Activated CD4-positive, alpha-beta memory T cell treated with anti-CD3 and anti-CD28 coated beads for 36 hours (primary cell): ENCODE results near the gene TMEM145. TPM values are rescaled to one million over a fixed set of nuclear protein-coding genes. Genes with fewer than 3 reads are reported as not detected.
A peak's percentile ranks its signal among the peaks of the same experiment; 100 is the strongest.

ENCODE experiments used
- CTCF ChIA-PET: fragments of 350-600 bp; sonication (Branson Sonifier 250); formaldehyde crosslinking; loops from one replicate; lab custom pipeline; 2021; ENCODE audit warnings: antibody characterized with exemption, inconsistent platforms; lab: Charles Lee
- POLR2A ChIA-PET: fragments of 350-600 bp; sonication (Branson Sonifier 250); formaldehyde crosslinking; loops from one replicate; lab custom pipeline; 2021; ENCODE audit warnings: antibody characterized with exemption; lab: Charles Lee
- DNase-seq: peaks from one replicate; pipeline ENCODE4 v3.0.0-alpha.2; 2020
- H3K27ac Mint-ChIP-seq: one replicate; pipeline ENCODE4 v1.8.0; 2021; ENCODE audit warnings: mixed read lengths
- H3K27me3 Mint-ChIP-seq: one replicate; pipeline ENCODE4 v1.8.0; 2021; ENCODE audit warnings: mixed read lengths
- H3K36me3 Mint-ChIP-seq: one replicate; pipeline ENCODE4 v1.8.0; 2021; ENCODE audit warnings: mixed read lengths
- H3K4me1 Mint-ChIP-seq: one replicate; pipeline ENCODE4 v1.8.0; 2021; ENCODE audit warnings: low read depth, mixed read lengths
- H3K4me3 Mint-ChIP-seq: one replicate; pipeline ENCODE4 v1.8.0; 2021; ENCODE audit warnings: mild to moderate bottlenecking, mixed read lengths
- H3K9me3 Mint-ChIP-seq: one replicate; pipeline ENCODE4 v1.8.0; 2021; ENCODE audit warnings: mixed read lengths
- intact Hi-C: fragments of 100-400 bp; cut with micrococcal nuclease; formaldehyde crosslinking; loops from one replicate; pipeline ENCODE4 v1.15.1; 2023
- total RNA-seq, 2 experiments: library from RNA; stranded (reverse); gene quantifications; one replicate each; pipeline ENCODE4 v1.2.3, GENCODE V29; 2021

Gene TMEM145
- total RNA-seq, 2 experiments from 2014 or later, result 0.29 TPM; not detected in 1

GRCh38 chr19:42271861-42272534 lies 41.1 kb upstream of the TMEM145 start:
- Mint-ChIP-seq H3K4me1 (peaks cover 44% of the 10 kb centered on the region), H3K9me3 (no peaks in the 10 kb centered on the region), H3K27me3 (no peaks in the 10 kb centered on the region), H3K36me3 (peaks cover 23% of the 10 kb centered on the region), H3K27ac (no peak overlapping the region), H3K4me3 (no peak overlapping the region)
- no peak for DNase-seq
- POLR2A ChIA-PET, result interaction anchor here (0.6 kb wide), 1 partner anchor 105 kb away, joined by 3 read pairs; no protein-coding TSS in a partner anchor
- CTCF ChIA-PET, result interaction anchor here (2.6 kb wide), 1 partner anchor 8 kb away, joined by 48 read pairs; no protein-coding TSS in a partner anchor
- intact Hi-C loops, result no loop called here

DNA sequence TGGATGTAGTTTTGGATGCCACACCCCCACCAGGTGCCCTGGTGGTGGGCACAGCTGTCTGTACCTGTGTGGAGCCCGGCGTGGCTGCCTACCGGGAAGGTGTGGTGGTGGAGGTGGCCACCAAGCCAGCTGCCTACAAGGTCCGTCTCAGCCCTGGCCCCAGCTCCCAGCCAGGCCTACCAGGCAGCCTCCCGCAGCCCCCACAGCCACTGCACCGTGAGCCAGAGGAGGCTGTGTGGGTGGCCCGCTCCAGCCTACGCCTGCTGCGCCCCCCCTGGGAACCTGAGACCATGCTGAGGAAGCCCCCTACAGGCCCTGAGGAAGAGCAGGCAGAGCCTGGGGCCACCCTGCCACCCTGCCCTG lies 40.6 kb upstream of the TMEM145 start:
- Mint-ChIP-seq H3K27ac (no peak overlapping the region), H3K9me3 (no peaks in the 10 kb centered on the region), H3K27me3 (no peaks in the 10 kb centered on the region), H3K4me1 (peaks cover 46% of the 10 kb centered on the region), H3K4me3 (no peak overlapping the region), H3K36me3 (peaks cover 23% of the 10 kb centered on the region)
- CTCF ChIA-PET, result no interaction called here
- intact Hi-C loops, result no loop called here
- POLR2A ChIA-PET, result no interaction called here
- no peak for DNase-seq

- POLR2A ChIA-PET, result no interaction called here
- intact Hi-C loops, result no loop called here
- Mint-ChIP-seq H3K27ac (no peak overlapping the region), H3K9me3 (no peaks in the 10 kb centered on the region), H3K27me3 (no peaks in the 10 kb centered on the region), H3K4me3 (no peak overlapping the region), H3K36me3 (peaks cover 23% of the 10 kb centered on the region), H3K4me1 (peaks cover 42% of the 10 kb centered on the region)
- CTCF ChIA-PET, result no interaction called here
- DNase-seq, result no peak
Measured at GRCh38 chr19:42272989-42273406, 40.1 kb upstream of the TMEM145 start.

GRCh38 chr19:42273407-42274064 lies 39.6 kb upstream of the TMEM145 start:
- intact Hi-C loops, result no loop called here
- Mint-ChIP-seq H3K27me3 (no peaks in the 10 kb centered on the region), H3K9me3 (no peaks in the 10 kb centered on the region), H3K4me3 (no peak overlapping the region), H3K27ac (no peak overlapping the region), H3K36me3 (peaks cover 23% of the 10 kb centered on the region), H3K4me1 (peaks cover 46% of the 10 kb centered on the region)
- CTCF ChIA-PET, result no interaction called here
- DNase-seq, result no peak
- POLR2A ChIA-PET, result no interaction called here

DNA sequence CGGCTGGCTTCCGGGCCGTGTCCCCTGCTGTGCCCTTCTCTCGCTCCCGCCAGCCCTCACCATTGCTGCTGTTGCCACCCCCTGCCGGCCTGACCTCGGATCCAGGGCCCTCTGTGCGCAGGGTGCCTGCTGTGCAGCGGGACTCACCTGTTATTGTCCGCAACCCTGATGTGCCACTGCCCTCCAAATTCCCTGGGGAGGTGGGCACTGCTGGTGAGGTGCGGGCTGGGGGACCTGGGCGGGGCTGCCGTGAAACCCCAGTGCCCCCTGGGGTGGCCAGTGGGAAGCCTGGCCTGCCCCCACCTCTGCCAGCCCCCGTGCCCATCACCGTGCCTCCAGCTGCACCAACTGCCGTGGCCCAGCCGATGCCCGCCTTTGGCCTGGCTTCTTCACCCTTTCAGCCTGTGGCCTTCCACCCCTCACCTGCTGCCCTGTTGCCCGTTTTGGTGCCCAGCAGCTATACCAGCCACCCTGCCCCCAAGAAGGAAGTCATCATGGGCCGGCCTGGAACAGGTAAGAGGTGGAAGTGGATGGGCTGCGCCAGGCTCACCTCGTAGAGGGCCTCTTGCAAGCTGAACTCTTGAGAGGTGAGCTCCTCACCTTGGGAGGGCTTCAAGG lies 38.9 kb upstream of the TMEM145 start:
- ChIA-PET CTCF (interaction anchor here (1.2 to 7.0 kb wide), 2 partner anchors 30 to 165 kb away, joined by 3 to 107 read pairs; partner anchors contain the start of gene GSK3A), POLR2A (no interaction called here)
- DNase-seq, result no peak
- intact Hi-C loops, result no loop called here
- Mint-ChIP-seq H3K27me3 (no peaks in the 10 kb centered on the region), H3K4me1 (peaks cover 53% of the 10 kb centered on the region), H3K4me3 (no peak overlapping the region), H3K27ac (no peak overlapping the region), H3K9me3 (no peaks in the 10 kb centered on the region), H3K36me3 (peaks cover 23% of the 10 kb centered on the region)

- POLR2A ChIA-PET, result no interaction called here
- Mint-ChIP-seq H3K36me3 (peaks cover 25% of the 10 kb centered on the region), H3K4me1 (peaks cover 59% of the 10 kb centered on the region)
Measured at GRCh38 chr19:42275103-42275502, 38.0 kb upstream of the TMEM145 start.

DNA sequence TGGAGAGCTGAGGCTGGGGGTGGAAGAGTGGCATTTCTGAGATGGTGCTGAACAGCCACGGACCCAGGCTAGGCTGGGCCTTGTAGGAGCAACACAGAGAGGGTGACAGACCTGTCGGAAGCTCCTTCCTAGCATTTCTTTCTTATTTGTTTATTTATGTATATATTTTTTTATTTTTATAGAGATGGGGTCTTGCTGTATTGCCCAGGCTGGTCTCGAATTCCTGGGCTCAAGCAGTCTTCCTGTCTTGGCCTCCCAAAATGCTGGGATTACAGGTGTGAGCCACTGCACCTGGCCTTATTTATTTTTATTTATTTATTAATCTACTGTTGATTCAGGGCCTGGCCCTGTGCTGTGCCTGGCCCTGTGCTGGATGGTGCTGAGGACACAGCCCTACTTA lies 37.6 kb upstream of the TMEM145 start:
- DNase-seq, result no peak
- Mint-ChIP-seq H3K9me3 (no peaks in the 10 kb centered on the region), H3K36me3 (peaks cover 25% of the 10 kb centered on the region), H3K4me1 (peaks cover 56% of the 10 kb centered on the region), H3K27me3 (no peaks in the 10 kb centered on the region), H3K4me3 (no peak overlapping the region), H3K27ac (no peak overlapping the region)
- intact Hi-C loops, result no loop called here
- ChIA-PET POLR2A (no interaction called here), CTCF (interaction anchor here (1.2 to 7.0 kb wide), 2 partner anchors 32 to 166 kb away, joined by 3 to 107 read pairs; partner anchors contain the start of gene GSK3A)

More at GRCh38 chr19:42275103-42275502, 38.0 kb upstream of the TMEM145 start:
- H3K9me3 Mint-ChIP-seq, result no peaks in the 10 kb centered on the region
- intact Hi-C loops, result no loop called here
- no peak overlapping the region for H3K4me3 Mint-ChIP-seq
- H3K27me3 Mint-ChIP-seq, result no peaks in the 10 kb centered on the region
- CTCF ChIA-PET, result interaction anchor here (1.2 to 7.0 kb wide), 2 partner anchors 31 to 166 kb away, joined by 3 to 107 read pairs; partner anchors contain the start of gene GSK3A
- DNase-seq, result no peak
- no peak overlapping the region for H3K27ac Mint-ChIP-seq

DNA sequence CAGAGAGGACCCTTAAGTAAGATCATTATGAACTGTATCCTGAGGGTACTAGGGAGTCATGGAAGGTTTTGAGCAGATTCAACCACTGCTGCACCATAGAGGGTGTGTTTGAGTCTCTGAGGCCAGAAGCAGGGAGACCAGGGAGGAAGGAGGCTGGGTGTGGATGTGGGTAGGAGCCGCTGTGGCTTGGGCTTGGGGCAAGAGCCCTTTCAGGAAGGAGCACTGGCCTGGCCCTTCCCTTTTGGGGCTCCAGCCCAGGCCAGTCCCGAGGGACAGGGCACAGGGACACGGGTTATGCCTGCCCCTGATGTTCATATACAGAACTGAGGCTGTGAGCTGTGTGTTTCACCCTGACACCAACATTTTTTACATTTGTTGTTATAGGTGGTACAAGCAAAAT lies 36.8 kb upstream of the TMEM145 start:
- ChIA-PET CTCF (interaction anchor here (7.0 kb wide), 1 partner anchor 33 kb away, joined by 107 read pairs; the partner anchor contains the start of gene GSK3A), POLR2A (interaction anchor here (0.6 to 1.5 kb wide), 2 partner anchors 25 to 34 kb away, joined by 3 to 5 read pairs; partner anchors contain the start of gene GSK3A)
- peaks cover 52% of the 10 kb centered on the region for H3K4me1 Mint-ChIP-seq
- peak overlapping the region; percentile 64 for H3K27ac Mint-ChIP-seq
- no peak overlapping the region for H3K4me3 Mint-ChIP-seq
- intact Hi-C loops, result no loop called here
- no peaks in the 10 kb centered on the region for H3K9me3 Mint-ChIP-seq
- H3K27me3 Mint-ChIP-seq, result no peaks in the 10 kb centered on the region
- H3K36me3 Mint-ChIP-seq, result peaks cover 25% of the 10 kb centered on the region
- DNase-seq, result no peak

GRCh38 chr19:42276821-42277220 lies 36.3 kb upstream of the TMEM145 start:
- Mint-ChIP-seq H3K36me3 (peaks cover 21% of the 10 kb centered on the region), H3K27me3 (no peaks in the 10 kb centered on the region), H3K4me3 (no peak overlapping the region), H3K9me3 (no peaks in the 10 kb centered on the region), H3K4me1 (peaks cover 54% of the 10 kb centered on the region), H3K27ac (peak overlapping the region; percentile 69)
- DNase-seq, result peak; percentile 70
- ChIA-PET CTCF (interaction anchor here (7.0 kb wide), 1 partner anchor 33 kb away, joined by 107 read pairs; the partner anchor contains the start of gene GSK3A), POLR2A (interaction anchor here (0.6 to 1.5 kb wide), 2 partner anchors 26 to 34 kb away, joined by 3 to 5 read pairs; partner anchors contain the start of gene GSK3A)
- intact Hi-C loops, result no loop called here

DNA sequence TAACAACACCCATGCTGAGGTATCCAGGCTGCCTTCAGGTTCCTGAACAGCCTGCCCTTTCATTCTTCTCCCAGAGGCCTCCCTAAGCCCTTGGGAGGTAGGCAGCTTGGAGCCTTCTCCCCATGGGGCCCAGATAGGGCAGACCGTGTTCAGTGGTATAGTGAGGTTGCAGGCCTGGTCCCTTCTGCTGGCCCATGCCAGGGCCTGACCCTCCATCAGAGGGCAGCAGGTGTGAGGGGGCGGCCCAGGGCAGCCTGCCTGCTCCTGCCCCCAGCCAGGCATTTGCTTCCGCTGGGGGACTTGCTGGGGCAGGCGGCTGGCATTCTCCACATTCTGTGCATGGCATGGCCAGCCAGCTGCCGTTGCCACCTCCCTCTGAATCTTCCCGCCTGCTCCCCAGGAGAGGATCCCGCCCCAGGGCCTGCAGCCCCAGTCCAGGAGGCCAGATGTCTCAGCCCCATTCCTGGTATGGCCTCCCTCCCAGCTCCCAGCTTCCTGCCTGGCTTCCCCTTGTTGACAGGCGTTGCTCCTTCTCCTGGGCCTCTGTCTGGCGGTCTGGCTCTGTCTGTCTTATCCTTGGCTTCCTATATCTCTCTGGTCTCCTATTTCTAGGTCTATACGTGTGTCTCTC lies 35.2 kb upstream of the TMEM145 start:
- no peak overlapping the region for H3K27ac Mint-ChIP-seq
- H3K9me3 Mint-ChIP-seq, result no peaks in the 10 kb centered on the region
- POLR2A ChIA-PET, result interaction anchor here (1.2 to 2.3 kb wide), 5 partner anchors 7 to 36 kb away, joined by 3 to 15 read pairs (median 3); partner anchors contain the start of genes CIC and GSK3A

DNA sequence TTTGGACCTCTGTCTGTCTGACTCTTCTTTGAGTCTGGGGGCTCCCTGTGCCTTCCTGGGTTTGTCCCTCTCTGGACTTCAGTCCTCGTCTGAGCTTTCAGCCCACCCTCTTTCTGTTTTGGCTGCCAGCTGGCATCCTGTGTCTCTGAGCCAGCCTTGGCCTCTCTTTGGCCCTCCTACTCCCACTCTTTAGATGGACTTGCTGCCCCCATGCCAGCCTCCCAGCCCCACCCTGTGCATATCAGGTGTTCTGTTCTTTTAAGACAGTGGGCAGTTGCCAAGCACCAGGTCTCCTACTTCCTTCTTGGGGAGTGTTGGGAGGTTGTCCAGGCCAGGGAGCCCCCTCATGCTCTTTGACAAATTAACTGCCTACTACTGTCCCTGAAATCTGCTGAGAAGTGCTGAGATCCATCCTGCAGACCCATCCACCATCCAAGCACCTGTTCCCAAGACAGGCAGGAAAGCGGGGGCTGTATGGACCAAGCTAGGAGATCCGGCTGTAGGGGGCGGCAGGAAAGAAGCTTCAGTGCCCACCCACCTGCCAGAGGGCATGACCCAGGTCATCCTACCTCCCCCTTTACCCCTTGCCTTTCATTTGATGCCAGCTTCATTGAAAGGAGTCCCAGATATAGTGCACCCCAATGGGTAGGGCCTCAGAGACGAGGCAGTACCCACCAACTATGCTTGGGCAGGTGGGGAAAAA lies 34.5 kb upstream of the TMEM145 start:
- intact Hi-C loops, result loop anchor here (1.0 kb wide), 1 partner anchor 145 kb away; no protein-coding TSS in a partner anchor
- Mint-ChIP-seq H3K9me3 (no peaks in the 10 kb centered on the region), H3K36me3 (peaks cover 15% of the 10 kb centered on the region), H3K4me3 (no peak overlapping the region), H3K27ac (peak overlapping the region; percentile 91), H3K4me1 (peaks cover 59% of the 10 kb centered on the region), H3K27me3 (no peaks in the 10 kb centered on the region)
- ChIA-PET CTCF (interaction anchor here (0.8 to 7.0 kb wide), 18 partner anchors 8 to 163 kb away, joined by 3 to 107 read pairs (median 6); partner anchors contain the start of genes ERF, GSK3A, PAFAH1B3 and POU2F2), POLR2A (interaction anchor here (0.5 to 2.3 kb wide), 9 partner anchors 8 to 168 kb away, joined by 3 to 15 read pairs (median 3); partner anchors contain the start of genes CIC and GSK3A)
- no peak for DNase-seq

More for the DNA sequence above, 35.2 kb upstream of the TMEM145 start:
- H3K27me3 Mint-ChIP-seq, result no peaks in the 10 kb centered on the region
- no peak overlapping the region for H3K4me3 Mint-ChIP-seq
- CTCF ChIA-PET, result interaction anchor here (0.9 to 7.0 kb wide), 4 partner anchors 27 to 148 kb away, joined by 3 to 107 read pairs (median 22); partner anchors contain the start of genes GSK3A and ZNF526
- peaks cover 19% of the 10 kb centered on the region for H3K36me3 Mint-ChIP-seq
- intact Hi-C loops, result no loop called here
- no peak for DNase-seq
- peaks cover 62% of the 10 kb centered on the region for H3K4me1 Mint-ChIP-seq
